Activated T-cell treated with anti-CD3 and anti-CD28 coated beads, Interleukin-2, amount 50 U/mL, for 4 hours (primary cell): Measurements from ENCODE around the gene TACR2. TPM values are rescaled to one million over a fixed set of nuclear protein-coding genes. Genes with fewer than 3 reads are reported as not detected.
A peak's percentile ranks its signal among the peaks of the same experiment; 100 is the strongest.
"Not testable (repeated sequence)": the region's sequence is repeated elsewhere in the genome, so short reads cannot be mapped to it uniquely, and the experiment has no call there.

Source experiments
- ATAC-seq, 2 donors: fragments of 200-7000 bp; cut with Tn5 transposase; one replicate each; pipeline ENCODE4 v1.10.0; 2021
- DNase-seq: peaks from one replicate; pipeline ENCODE4 v3.0.0-alpha.2; 2020
- H3K27me3 Mint-ChIP-seq: one replicate; pipeline ENCODE4 v1.8.0; 2021; ENCODE audit warnings: low read depth, mixed read lengths
- H3K36me3 Mint-ChIP-seq: one replicate; pipeline ENCODE4 v1.8.0; 2022; ENCODE audit warnings: mixed read lengths; ENCODE audit not compliant: insufficient read depth
- H3K4me1 Mint-ChIP-seq: one replicate; pipeline ENCODE4 v1.8.0; 2021; ENCODE audit warnings: low read depth, mixed read lengths
- H3K4me3 Mint-ChIP-seq: one replicate; pipeline ENCODE4 v1.8.0; 2021; ENCODE audit warnings: mild to moderate bottlenecking, moderate library complexity, mixed read lengths
- H3K9me3 Mint-ChIP-seq: one replicate; pipeline ENCODE4 v1.8.0; 2021; ENCODE audit warnings: mixed read lengths
- total RNA-seq, 3 donors: library from RNA; stranded (reverse); gene quantifications; one replicate each; pipeline ENCODE4 v1.2.1, GENCODE V29; 2021

The TACR2 gene
- total RNA-seq, 3 donors from 2014 or later: 0.11 TPM; not detected in 2

- ATAC-seq (peak in 1 of 2 donors; percentile 21), DNase-seq (no peak)
- no peaks in the 10 kb centered on the region for H3K9me3 Mint-ChIP-seq
- H3K4me1 Mint-ChIP-seq: peaks cover 15% of the 10 kb centered on the region
- peaks cover 3% of the 10 kb centered on the region for H3K27me3 Mint-ChIP-seq
- H3K36me3 Mint-ChIP-seq: no peaks in the 10 kb centered on the region
- H3K4me3 Mint-ChIP-seq: no peak overlapping the region
These were observed 40.4 kb upstream of the TACR2 start for GRCh38 chr10:69456880-69457693.

GRCh38 chr10:69455006-69455763, 38.5 kb upstream of the TACR2 start:
- ATAC-seq (no peak), DNase-seq (no peak)
- Mint-ChIP-seq H3K4me1 (peaks cover 14% of the 10 kb centered on the region), H3K36me3 (no peaks in the 10 kb centered on the region), H3K4me3 (no peak overlapping the region), H3K9me3 (no peaks in the 10 kb centered on the region), H3K27me3 (peaks cover 3% of the 10 kb centered on the region)

- Mint-ChIP-seq H3K4me1 (peaks cover 17% of the 10 kb centered on the region), H3K27me3 (peaks cover 3% of the 10 kb centered on the region), H3K9me3 (no peaks in the 10 kb centered on the region), H3K4me3 (no peak overlapping the region), H3K36me3 (no peaks in the 10 kb centered on the region)
- ATAC-seq (no peak), DNase-seq (no peak)
These were observed 37.1 kb upstream of the TACR2 start for GRCh38 chr10:69453795-69454194.

GRCh38 chr10:69452676-69453415, 36.1 kb upstream of the TACR2 start:
- no peak for ATAC-seq
- Mint-ChIP-seq H3K9me3 (no peaks in the 10 kb centered on the region), H3K4me3 (peak overlapping the region; percentile 31)

GRCh38 chr10:69451784-69452251, 35.1 kb upstream of the TACR2 start:
- ATAC-seq (peak; percentile 6 to 20), DNase-seq (no peak)
- Mint-ChIP-seq H3K4me3 (peak overlapping the region; percentile 87), H3K4me1 (peaks cover 17% of the 10 kb centered on the region), H3K9me3 (no peaks in the 10 kb centered on the region), H3K27me3 (peaks cover 3% of the 10 kb centered on the region), H3K36me3 (no peaks in the 10 kb centered on the region)

More at GRCh38 chr10:69452676-69453415, 36.1 kb upstream of the TACR2 start:
- H3K4me1 Mint-ChIP-seq: peaks cover 17% of the 10 kb centered on the region
- H3K36me3 Mint-ChIP-seq: no peaks in the 10 kb centered on the region
- H3K27me3 Mint-ChIP-seq: peaks cover 3% of the 10 kb centered on the region
- DNase-seq: no peak

- Mint-ChIP-seq H3K27me3 (peaks cover 3% of the 10 kb centered on the region), H3K4me3 (peak within 1 kb of the TSS; percentile 87), H3K9me3 (no peaks in the 10 kb centered on the region), H3K36me3 (no peaks in the 10 kb centered on the region), H3K4me1 (peaks cover 17% of the 10 kb centered on the region)
- DNase-seq (peak; percentile 75), ATAC-seq (peak; percentile 96 to 97)
These were observed 34.6 kb upstream of the TACR2 start, which contains the start of gene TSPAN15 for GRCh38 chr10:69451209-69451783. TSS of gene TSPAN15 (plus strand) at chr10:69451465. CDS start at chr10:69451595, 130 bp downstream.

- DNase-seq, ATAC-seq, H3K36me3 Mint-ChIP-seq, H3K27me3 Mint-ChIP-seq, H3K9me3 Mint-ChIP-seq: not testable (repeated sequence)
- Mint-ChIP-seq H3K4me1 (peaks cover 17% of the 10 kb centered on the region), H3K4me3 (peak overlapping the region; percentile 87)
These were observed 33.7 kb upstream of the TACR2 start for GRCh38 chr10:69450395-69450794.

GRCh38 chr10:69449841-69450240, 33.1 kb upstream of the TACR2 start:
- ATAC-seq (peak; percentile 42 to 51), DNase-seq (peak; percentile 37)
- peaks cover 3% of the 10 kb centered on the region for H3K27me3 Mint-ChIP-seq
- H3K4me1 Mint-ChIP-seq: peaks cover 17% of the 10 kb centered on the region
- no peaks in the 10 kb centered on the region for H3K9me3 Mint-ChIP-seq
- no peaks in the 10 kb centered on the region for H3K36me3 Mint-ChIP-seq
- H3K4me3 Mint-ChIP-seq: no peak overlapping the region

GRCh38 chr10:69446650-69447151, 30.0 kb upstream of the TACR2 start:
- Mint-ChIP-seq H3K4me3 (no peak overlapping the region), H3K4me1 (peaks cover 8% of the 10 kb centered on the region), H3K36me3 (no peaks in the 10 kb centered on the region), H3K27me3 (peaks cover 1% of the 10 kb centered on the region), H3K9me3 (no peaks in the 10 kb centered on the region)
- ATAC-seq: no peak
- DNase-seq: no peak

- H3K36me3 Mint-ChIP-seq: no peaks in the 10 kb centered on the region
- no peak overlapping the region for H3K4me3 Mint-ChIP-seq
- peaks cover 8% of the 10 kb centered on the region for H3K4me1 Mint-ChIP-seq
- ATAC-seq (no peak), DNase-seq (no peak)
- no peaks in the 10 kb centered on the region for H3K9me3 Mint-ChIP-seq
- peaks cover 1% of the 10 kb centered on the region for H3K27me3 Mint-ChIP-seq
These were observed 29.5 kb upstream of the TACR2 start for GRCh38 chr10:69446229-69446628.

- H3K36me3 Mint-ChIP-seq: no peaks in the 10 kb centered on the region
- peaks cover 5% of the 10 kb centered on the region for H3K4me1 Mint-ChIP-seq
- H3K9me3 Mint-ChIP-seq: no peaks in the 10 kb centered on the region
- no peak overlapping the region for H3K4me3 Mint-ChIP-seq
- ATAC-seq: no peak
- H3K27me3 Mint-ChIP-seq: peaks cover 1% of the 10 kb centered on the region
- DNase-seq: no peak
These were observed 28.3 kb upstream of the TACR2 start for GRCh38 chr10:69445041-69445440.

GRCh38 chr10:69443354-69443753, 26.6 kb upstream of the TACR2 start:
- H3K4me1 Mint-ChIP-seq: no peaks in the 10 kb centered on the region

GRCh38 chr10:69439813-69440506, 23.2 kb upstream of the TACR2 start:
- no peaks in the 10 kb centered on the region for H3K9me3 Mint-ChIP-seq
- DNase-seq: no peak
- no peaks in the 10 kb centered on the region for H3K4me1 Mint-ChIP-seq
- H3K27me3 Mint-ChIP-seq: peaks cover 13% of the 10 kb centered on the region
- no peak overlapping the region for H3K4me3 Mint-ChIP-seq
- ATAC-seq: no peak
- H3K36me3 Mint-ChIP-seq: no peaks in the 10 kb centered on the region

More at GRCh38 chr10:69443354-69443753, 26.6 kb upstream of the TACR2 start:
- H3K27me3 Mint-ChIP-seq: peaks cover 5% of the 10 kb centered on the region
- no peak for ATAC-seq
- no peak for DNase-seq
- no peaks in the 10 kb centered on the region for H3K36me3 Mint-ChIP-seq
- no peak overlapping the region for H3K4me3 Mint-ChIP-seq
- no peaks in the 10 kb centered on the region for H3K9me3 Mint-ChIP-seq
